ENCODE results near the gene NUP93.
A peak's percentile ranks its signal among the peaks of the same experiment; 100 is the strongest.
"Not testable (repeated sequence)": the region's sequence is repeated elsewhere in the genome, so short reads cannot be mapped to it uniquely, and the experiment has no call there.

The NUP93 gene

DNA sequence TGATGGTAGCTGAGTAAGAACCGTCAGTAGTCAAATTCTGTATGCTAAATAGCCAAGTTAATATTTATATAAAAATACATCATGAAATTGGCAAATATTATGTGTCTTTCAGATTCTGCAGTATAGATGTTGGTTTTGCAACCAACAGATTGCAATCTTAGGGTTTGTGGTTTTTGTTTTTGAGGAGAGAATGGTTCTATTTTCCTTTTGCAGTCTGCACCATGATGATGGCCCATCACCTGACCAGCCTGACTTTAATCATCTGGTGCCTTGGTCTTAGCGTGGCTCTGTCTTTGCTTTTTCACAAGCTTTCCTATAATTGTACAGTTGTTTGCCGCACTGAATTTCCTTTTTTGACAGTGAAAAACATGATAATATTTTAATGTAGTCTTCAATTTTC, 50.7 kb downstream of the NUP93 start:
- DNase-seq, result no peak

DNA sequence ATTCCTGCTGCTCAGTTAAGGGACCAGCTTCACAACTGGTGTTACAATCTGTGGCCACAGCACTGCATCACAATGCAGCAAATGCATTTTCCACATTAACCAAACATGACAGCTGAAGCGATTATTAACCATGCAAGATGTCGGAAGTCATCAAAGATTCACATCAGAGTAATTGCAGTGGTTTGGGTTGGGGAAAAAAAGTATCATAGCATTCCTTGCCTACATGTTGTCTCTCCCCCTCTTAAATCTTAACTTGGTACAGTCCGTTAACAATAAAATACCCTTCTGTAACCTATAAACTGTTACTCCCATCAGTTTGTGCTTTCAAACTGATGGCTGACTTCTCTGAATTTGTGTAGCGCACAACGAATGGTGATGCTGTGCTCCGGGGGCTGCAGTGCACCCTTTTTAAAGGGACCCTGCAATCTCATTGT, 51.6 kb downstream of the NUP93 start:
- DNase-seq, result no peak

DNA sequence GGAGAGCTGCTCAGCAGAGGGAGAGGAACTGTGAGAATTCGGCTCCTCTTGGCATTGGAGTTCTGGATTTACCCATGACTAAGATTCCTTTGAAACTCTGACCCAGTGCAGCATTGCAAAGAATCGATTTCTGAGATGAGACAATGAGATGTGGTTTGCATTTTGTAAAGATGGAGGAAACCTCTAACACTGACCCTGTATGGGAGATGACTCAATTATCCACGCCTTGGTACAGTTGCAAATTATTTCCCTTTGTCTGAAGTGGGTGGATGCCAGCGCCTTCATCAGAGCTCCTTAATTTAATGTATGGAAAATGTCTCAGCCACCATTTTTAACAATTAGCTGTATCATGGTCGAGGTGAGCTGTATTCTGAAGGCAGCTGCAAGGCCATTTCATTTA, 53.4 kb downstream of the NUP93 start:
- no peak for DNase-seq

DNA sequence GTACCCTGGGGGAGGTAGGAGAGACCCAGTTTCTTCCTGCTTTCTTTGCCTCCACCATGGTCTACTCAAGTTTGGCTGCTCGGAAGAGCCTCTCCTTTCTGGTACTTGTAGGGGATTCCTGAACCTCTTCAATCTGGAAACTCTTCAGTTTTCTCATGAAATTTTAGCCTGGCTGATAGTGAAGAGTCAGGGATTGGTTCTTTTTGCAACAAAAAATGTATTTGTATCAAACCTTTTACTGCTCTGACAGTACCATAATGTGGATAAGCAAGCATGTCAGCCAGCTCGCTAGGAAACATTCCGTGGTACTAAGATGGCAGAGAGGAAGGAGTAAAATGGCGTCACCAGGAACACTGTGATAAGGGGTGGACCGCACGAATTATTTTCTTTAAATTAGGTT, 55.4 kb downstream of the NUP93 start:
- no peak for DNase-seq

DNA sequence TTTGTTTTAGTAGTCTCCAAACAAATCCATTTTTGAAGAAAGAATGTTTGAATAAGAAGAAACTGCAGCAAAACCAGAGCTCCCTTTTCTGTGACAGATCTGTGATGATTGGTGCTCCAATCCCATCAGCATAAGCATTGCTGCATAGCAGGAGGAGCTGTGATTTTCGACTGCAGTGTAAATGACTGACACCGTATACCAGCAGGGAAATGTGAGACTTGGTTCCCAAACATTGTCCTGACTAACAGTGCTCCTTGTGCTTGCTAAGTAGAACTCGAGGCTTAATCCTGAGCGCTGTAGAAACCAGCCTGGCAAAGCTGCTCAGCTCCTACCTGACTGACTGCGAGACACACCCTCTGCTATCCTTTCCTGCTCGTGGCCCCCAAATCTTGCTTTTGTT, 57.2 kb downstream of the NUP93 start:
- DNase-seq, result no peak

DNA sequence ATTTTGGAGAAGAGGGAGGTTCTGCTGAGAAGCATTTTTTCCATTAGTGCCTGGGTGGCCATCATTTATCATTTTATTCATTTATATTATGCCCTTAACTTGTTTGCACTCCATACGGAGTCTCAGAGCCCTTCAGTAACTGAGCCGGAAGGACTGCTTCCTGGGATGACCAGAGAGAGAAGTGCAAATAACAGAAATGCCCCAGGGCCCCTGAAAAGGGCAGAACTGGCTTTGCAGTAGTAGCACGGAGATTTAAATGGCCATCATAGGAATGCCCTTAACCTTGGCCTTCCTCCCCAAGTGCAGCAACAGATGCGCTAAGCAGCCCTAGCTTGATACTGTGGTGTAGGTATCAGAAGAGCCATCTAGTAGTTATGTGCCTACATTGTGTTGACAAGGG, 58.5 kb downstream of the NUP93 start:
- no peak for DNase-seq

DNA sequence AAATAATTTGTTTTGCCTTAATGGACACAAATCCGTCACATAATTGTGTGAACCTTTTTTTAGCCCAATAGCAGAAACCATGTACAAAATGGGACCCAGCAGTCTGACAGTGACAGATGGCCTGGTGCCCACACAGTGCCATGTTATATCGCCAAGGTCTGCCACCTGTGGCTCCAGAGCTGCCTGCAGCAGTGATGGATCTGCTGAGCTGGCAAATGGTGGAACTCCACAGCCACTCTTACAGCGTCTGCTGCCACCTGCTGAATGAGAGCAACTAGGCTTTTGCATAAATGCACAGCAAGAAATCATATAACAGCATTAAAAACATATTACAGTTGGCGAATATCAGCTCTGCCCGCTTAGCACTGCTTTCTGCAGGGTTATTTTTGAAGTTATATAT, 59.4 kb downstream of the NUP93 start:
- peak; percentile 27 for DNase-seq

DNA sequence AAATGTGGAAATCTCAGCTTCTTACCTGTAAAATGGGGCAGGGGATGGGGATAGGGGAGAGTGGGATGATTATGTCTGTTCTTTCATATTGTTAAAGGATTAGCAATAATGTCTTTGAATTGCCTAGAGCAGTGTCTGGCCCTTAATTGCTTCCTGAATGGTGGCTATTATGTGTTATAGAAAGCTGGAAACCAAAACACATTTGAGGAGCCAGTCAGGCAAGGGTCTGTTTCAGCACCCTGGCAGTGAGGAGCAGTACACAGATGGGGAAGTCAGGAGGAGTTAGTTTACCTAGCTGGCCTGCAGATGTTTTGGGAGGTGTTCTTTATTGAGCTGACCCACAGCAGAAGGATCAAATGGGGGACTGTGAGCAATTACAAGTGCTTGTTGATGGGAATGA, 63.0 kb downstream of the NUP93 start:
- DNase-seq, result no peak

DNA sequence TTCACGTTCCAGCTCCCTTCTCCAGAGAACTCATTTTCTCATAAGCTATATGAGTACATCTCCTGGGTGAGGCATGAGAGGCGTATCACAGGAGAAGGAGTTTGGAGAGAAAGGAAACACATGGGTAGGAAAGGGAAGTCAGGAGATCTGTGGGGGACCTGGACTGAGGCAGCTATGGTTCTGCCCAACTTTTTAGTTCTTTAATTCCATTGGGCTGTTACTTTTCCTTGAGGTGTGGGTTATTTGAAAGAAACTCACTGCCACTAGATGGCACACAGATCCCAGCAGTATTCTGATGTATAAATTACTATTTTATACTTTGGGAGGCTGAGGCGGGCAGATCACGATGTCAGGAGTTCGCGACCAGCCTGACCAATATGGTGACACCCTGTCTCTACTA, 63.6 kb downstream of the NUP93 start:
- DNase-seq, result no peak

DNA sequence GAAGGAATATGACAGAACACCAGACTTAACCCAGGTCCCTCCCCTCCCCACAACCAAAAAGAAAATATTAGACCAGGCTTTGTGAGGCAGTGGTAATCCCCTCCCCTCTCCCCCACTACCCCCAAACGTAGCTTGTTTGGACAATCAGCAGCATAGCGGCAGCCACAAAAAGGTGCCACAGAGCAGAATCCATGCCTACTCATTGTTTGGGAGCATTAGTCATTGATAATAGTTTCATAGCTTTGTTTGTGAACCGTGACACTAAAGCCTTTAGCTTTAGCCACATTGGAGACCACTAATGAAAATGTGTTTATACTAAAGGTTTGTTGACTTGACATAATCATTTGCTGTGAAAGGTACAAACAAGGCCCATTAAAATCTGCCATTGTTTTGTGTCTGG, 65.1 kb downstream of the NUP93 start:
- DNase-seq, result no peak

DNA sequence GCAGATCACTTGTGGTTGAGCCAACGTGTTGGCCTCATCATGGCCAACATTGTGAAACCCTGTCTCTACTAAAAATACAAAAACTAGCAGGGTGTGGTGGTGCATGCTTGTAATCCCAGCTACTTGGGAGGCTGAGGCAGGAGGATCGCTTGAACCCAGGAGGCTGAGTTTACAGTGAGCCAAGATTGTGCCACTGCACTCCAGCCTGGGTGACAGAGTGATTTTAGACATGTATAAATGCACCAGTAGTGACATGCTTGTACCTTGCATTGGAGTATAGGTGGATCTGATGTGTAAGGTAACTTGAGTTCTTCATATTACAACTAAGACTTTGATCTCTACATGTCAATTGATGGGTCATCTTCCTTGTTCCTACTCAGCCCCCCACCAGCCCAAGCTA, 67.1 kb downstream of the NUP93 start:
- not testable (repeated sequence) for DNase-seq

DNA sequence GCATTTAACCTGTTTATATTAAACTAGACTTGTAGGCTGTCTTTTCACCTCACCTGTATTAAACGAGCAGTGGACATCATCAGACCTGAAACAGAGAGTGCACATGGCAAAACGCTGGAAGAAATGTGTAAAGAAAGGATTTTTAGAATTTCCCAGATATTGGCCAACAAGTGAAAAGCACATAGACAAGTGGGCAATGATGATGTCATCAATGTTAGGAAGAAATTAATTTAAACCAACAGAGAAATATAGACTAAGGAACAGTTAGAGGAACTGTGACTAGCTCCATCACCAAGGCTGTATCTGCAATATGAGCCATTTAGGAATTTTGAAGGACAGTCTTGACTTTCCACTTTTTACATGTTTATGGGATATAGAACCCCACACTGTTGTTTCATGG, 67.9 kb downstream of the NUP93 start:
- DNase-seq, result no peak

DNA sequence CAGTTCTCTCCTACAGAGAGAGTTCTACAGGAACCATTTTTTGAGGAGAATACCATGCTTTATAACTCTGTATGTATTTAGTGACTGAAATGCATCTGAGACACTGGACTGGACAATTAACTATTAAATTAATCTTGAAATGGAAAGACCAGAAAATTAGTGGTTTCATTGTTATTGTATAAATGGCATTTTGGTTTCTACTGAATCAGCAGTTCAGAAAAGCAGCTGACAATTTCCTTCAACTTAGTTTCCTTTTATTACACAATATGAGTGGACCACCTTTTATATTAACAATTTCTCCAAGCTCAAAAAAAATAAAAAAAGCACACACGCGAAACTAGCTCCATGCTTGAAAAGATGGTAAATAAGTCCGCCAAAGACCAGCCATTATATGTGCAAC, 69.0 kb downstream of the NUP93 start:
- DNase-seq, result no peak

DNA sequence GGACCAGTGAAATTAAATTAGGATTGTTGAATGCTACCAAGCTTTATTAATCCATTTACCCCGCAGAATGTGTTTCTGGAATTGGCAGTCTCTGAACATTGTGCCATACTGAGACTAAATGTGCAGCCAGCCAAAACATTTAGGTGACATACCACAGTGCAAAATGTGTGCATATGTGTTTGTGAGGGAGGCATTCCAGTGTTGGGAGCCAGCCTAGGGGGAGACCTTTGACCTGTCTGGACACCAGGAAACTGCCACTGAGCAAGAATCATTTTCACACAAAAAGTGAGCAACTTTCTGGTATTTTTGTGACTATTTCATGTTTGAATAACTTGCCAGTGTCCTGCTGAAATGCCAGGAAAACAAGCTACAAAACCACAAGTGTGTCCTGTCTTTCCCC, 70.4 kb downstream of the NUP93 start:
- no peak for DNase-seq

DNA sequence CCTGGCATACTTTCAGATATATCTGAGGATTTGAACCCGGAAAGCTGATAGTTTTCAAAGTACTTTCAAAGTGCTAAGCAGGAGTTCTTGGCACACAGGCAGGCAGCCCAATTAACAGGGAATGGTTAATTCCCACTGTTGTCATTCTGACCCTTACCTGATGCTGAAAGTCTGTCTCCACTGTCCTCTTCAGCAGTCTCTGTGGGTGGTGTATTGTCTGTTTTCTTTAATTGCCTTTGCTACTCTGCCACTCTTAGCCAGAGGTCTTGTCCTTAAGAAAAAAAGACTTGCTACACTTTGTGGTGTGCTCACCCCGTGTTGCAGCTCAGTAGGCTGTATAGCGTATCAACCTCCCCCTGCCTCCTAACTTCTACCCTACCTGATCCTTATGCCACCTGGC, 71.8 kb downstream of the NUP93 start:
- DNase-seq, result no peak

DNA sequence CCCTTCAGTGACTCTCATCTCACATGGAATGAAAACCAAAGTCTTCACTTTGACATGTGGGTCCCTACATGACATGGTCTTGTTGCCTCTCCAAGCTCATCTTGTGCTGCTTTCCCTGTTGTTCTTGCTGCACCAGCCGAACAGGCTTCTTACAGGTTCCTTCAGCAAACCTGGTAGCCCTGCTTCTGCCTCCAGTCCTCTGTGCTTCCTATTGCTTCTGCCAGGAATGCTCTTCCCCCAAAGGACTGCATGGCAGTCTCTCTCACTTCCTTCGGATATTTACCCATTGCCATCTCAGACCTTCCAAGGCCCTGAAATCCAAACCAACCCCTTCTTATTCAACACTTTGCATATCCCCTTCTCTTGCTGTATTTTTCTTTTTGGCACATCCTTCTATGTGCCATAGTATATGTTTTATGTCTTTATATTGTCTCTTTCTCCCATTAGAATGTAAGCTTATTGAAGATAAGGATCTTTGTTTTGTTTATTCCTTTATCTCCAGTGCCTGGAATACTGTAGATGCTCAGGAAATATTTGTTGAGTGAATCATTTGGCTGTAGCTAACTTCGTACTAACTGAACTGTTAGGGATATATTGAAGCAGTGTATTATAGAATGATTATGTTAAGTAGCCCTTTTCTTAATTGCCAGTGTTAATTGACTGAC, 77.2 kb downstream of the NUP93 start:
- DNase-seq, result no peak

DNA sequence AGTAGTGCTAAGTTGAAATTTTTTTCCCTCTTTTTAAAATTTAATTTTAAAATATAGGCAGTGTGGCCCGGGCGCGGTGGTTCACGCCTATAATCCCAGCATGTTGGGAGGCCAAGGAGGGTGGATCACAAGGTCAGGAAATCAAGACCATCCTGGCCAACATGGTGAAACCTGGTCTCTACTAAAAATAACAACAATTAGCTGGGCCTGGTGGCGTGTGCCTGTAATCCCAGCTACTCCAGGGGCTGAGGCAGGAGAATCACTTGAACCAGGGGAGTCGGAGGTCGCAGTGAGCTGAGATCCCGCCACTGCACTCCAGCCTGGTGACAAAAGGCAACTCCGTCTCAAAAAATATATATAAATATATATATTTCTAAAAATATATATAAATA, 77.7 kb downstream of the NUP93 start:
- DNase-seq, result not testable (repeated sequence)

DNA sequence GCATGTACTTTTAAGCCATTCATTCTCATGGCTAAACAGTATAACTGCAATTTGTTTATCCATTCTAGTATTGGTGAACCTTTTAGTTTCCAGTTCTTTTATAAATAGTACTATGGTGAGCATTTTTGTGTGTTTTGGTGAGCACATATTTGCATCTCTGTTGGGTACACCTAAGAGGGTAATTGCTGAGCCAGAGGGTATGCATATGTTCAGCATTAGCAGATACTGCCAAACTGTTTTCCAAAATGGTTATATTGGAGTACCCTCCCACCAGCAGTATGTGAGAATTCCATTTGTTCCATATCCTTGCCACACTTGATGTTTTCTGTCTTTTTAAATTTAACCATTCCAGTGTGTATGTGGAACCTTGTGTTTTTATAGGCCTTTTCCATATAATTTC, 81.0 kb downstream of the NUP93 start:
- DNase-seq, result no peak

DNA sequence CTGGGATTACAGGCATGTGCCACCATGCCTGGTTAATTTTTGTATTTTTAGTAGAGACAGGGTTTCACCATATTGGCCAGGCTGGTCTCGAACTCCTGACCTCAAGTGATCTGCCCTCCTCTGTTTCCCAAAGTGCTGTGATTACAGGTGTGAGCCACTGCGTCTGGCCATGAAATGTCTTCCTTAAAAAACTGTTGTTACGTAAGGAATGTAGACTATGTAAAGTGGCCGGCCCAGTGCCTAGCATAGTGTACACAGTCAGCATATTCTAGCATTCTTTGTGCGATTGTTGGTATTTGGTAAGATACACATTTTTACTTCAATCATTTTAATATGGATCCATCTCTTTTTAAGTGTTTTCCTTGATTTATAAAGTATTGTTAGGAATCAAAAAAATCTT, 81.7 kb downstream of the NUP93 start:
- DNase-seq, result not testable (repeated sequence)

DNA sequence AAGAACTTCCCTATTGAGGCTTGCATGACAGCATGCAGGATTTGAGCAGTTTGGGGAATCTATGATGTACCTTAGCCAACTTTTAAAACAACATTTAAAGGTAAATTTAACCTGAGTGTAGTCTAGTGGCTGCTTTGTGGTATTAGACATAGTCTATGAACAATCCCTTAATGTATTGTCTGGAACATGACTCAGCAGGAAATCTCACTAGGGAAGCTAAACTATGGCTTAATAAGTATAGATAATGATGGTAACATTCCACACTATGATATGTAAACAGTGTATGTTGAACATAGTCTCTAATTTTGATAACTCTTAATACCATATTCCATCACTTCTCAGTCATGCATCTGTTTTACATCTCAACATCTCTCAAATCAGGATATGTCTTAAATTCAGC, 83.0 kb downstream of the NUP93 start:
- no peak for DNase-seq

DNA sequence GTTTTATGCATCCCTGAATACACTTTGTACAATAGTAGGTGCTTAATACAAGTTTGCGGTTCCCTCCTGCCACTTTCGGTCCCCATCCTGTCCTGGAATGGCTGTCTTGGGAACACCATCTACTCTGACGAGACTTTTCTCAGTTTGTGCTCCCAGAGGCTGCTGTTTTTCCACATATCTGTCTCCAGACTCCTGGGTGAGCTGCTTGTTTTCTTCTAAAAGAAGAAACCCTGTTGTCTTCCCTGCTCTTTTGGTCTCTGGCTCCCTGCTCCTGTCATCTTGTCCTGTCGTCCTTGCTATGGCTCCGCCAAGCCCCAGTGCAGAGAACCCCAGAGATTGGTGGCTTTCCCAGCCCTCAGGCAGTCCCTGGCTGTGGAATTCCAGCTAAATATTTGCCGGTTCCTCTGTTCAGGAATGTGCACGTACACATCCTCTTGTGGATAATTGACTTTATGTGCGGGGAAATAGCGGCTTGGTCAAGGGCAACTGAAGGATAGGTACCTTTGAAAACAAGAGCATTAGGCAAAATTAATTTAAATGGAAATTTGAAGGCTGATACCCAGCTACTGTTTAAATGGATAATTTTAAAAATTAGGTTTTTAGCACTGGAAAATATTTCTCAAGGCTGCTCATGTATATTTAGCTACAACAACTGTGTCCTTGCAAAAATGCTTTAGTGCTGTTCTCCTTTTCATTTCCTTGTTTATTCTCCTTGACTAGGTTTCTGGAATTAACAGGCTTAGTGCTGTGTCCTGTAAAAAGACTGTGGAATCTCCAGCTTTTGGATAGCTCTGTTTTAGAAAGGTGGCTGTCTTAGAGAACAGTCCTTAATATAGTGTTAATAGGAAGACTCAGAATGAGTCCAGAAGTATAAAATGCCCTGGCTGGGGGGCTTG, 84.9 kb downstream of the NUP93 start:
- no peak for DNase-seq

DNA sequence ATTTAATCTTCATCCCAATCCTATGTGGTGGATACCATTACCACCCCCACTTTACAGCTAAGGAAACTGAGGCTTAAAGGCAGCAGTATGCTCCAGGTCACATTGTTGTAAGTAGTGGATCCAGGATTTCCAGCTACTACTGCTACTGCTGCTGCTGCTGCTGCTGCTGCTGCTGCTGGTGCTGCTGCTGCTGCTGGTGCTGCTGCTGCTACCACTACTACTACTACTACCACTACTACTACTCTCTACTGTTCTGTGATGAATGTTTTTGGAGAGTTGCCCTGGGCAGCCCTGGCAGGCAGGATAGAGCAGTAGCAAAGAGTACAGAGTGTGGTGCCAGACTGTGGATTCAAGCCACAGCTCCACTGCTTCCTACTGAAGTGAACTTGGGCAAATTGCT, 85.8 kb downstream of the NUP93 start:
- no peak for DNase-seq

DNA sequence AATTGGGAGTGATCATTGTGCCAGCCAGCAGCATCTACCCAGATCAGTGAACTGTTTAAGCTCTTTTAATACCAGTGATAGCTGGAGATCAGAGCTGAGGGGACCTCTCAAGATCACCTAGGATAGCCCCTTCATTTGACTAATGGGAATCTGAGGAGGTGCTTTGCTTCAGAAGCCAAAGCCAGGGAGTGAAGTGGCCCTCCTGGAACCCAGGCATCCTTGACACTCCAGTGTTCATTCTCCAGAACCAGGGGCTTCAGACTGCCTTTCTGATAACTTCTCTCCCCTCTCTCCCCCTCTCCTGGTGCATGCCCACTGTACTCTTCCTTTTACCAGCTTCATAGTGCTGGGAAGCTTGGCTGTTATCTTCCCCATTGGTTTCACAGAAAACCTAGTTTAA, 87.1 kb downstream of the NUP93 start:
- DNase-seq, result no peak

DNA sequence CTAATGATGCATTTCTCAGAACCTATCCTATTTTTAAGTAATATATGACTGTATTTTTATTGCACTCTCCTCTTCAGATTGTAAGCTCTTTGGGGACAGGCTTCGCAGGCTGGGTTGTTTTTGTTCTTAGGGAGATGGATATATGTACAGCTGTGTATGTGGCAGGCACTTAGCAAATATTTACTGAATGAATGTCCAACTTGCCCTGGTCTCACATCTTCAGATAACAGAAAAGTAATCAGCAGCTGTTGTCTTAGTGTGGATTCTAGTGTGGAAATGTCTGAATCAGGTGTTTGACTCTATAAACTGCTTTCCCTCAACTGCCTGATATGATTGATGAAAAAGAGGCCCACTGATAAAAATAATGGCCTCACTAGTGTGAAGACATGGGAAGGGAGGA, 88.0 kb downstream of the NUP93 start:
- no peak for DNase-seq
